Measurements from ENCODE around the gene TMC4.
"Not testable (repeated sequence)": the region's sequence is repeated elsewhere in the genome, so short reads cannot be mapped to it uniquely, and the experiment has no call there.

TMC4 gene

GRCh38 chr19:54172471-54173358 is at the start of gene TMC4:
TMC4 (minus strand) TSS chr19:54173160; CDS start chr19:54173117, 43 bp downstream.
- TF ChIP-seq CTCF (IDR thresholded peaks at IDR 0.05; ENCODE audit: low read depth, low read length) = no peak
- Histone ChIP-seq H3K36me3 (peaks cover 7% of the 10 kb centered on the region), H3K9me3 (ENCODE audit: severe bottlenecking) (no peaks in the 10 kb centered on the region), H3K27me3 (ENCODE audit: insufficient read depth, low read depth, severe bottlenecking) (no peaks in the 10 kb centered on the region), H3K27ac (no peak within 1 kb of the TSS), H3K4me3 (ENCODE audit: low read depth, low read length) (no peak within 1 kb of the TSS)
- peak; percentile 40 for DNase-seq

- H3K27me3 ChIP-seq (ENCODE audit: insufficient read depth, low read depth, severe bottlenecking); H3K9me3 ChIP-seq (ENCODE audit: severe bottlenecking); H3K36me3 ChIP-seq; H3K27ac ChIP-seq; H3K4me3 ChIP-seq (ENCODE audit: low read depth, low read length); DNase-seq: not testable (repeated sequence)
Observed at GRCh38 chr19:54221947-54222346, 49.0 kb upstream of the TMC4 start.

DNA sequence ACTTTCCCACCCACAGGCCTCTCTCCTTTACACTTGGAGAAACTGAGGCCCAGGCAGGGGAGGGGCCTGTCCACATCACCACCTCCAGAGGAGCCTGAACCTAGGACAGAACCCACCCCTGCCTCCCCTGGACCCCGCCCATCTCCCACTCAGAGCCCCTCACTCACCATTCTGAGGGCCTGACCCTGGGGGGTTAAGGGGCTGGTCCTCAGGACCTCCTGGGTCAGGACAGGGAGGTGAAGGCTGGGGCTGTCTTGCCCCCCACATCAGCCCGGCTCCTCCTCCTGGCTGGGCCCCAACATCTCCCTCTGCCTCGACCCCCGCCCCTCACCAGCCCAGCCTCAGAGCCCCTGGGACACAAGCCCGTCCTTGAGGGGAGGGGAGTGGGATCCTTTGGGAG is 46.7 kb upstream of the TMC4 start:
- not testable (repeated sequence) for H3K27ac ChIP-seq; H3K27me3 ChIP-seq (ENCODE audit: insufficient read depth, low read depth, severe bottlenecking); DNase-seq; H3K4me3 ChIP-seq (ENCODE audit: low read depth, low read length); H3K9me3 ChIP-seq (ENCODE audit: severe bottlenecking); H3K36me3 ChIP-seq

DNA sequence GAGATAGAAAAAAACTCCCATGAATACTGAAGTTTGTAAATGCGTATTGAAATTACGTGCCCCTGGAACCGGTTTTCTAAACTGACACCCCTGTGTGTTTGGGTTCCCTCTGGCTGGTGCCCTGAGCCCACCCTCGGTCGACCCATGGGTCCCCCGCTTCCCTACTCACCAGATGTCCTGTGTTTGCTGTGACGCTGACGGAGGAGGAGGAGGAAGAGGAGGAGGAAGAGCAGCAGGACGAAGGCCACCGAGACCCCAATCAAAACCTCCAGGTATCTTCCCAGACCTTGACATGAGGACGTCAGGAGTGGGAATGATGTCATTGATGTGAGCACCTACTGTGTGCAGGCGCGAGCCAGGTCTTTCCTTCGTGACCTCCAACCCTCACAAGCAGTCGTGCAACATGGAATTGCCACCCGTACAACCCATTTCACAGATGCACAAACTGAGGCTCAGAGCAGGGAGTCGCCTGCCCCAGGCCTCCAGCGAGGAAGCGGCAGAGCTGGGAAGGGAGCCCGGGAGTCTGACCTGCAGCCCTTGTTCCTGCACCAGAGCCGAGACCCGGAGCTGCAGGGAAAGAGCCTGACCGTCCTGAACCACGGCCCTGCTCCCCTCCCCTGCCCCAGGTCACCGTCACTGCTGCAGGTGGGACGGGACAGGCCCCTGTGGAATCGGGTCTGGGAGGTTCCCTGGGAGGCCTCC is 46.2 kb upstream of the TMC4 start:
- no peak overlapping the region for H3K4me3 ChIP-seq (ENCODE audit: low read depth, low read length)
- no peaks in the 10 kb centered on the region for H3K36me3 ChIP-seq
- DNase-seq = no peak
- no peaks in the 10 kb centered on the region for H3K9me3 ChIP-seq (ENCODE audit: severe bottlenecking)
- no peaks in the 10 kb centered on the region for H3K27me3 ChIP-seq (ENCODE audit: insufficient read depth, low read depth, severe bottlenecking)
- H3K27ac ChIP-seq = no peak overlapping the region
- no peak for TF ChIP-seq CTCF (IDR thresholded peaks at IDR 0.05; ENCODE audit: low read depth, low read length)

- H3K36me3 ChIP-seq = no peaks in the 10 kb centered on the region
- no peak overlapping the region for H3K27ac ChIP-seq
- H3K9me3 ChIP-seq (ENCODE audit: severe bottlenecking) = no peaks in the 10 kb centered on the region
- H3K4me3 ChIP-seq (ENCODE audit: low read depth, low read length) = no peak overlapping the region
- H3K27me3 ChIP-seq (ENCODE audit: insufficient read depth, low read depth, severe bottlenecking) = no peaks in the 10 kb centered on the region
- no peak for DNase-seq
- TF ChIP-seq CTCF (IDR thresholded peaks at IDR 0.05; ENCODE audit: low read depth, low read length) = no peak
Observed at GRCh38 chr19:54218259-54218658, 45.3 kb upstream of the TMC4 start.

GRCh38 chr19:54217517-54218247 is 44.7 kb upstream of the TMC4 start:
- DNase-seq = not testable (repeated sequence)

GRCh38 chr19:54216869-54217268 is 43.9 kb upstream of the TMC4 start:
- H3K36me3 ChIP-seq = no peaks in the 10 kb centered on the region
- no peak for DNase-seq
- H3K27ac ChIP-seq = no peak overlapping the region
- H3K4me3 ChIP-seq (ENCODE audit: low read depth, low read length) = no peak overlapping the region
- no peak for TF ChIP-seq CTCF (IDR thresholded peaks at IDR 0.05; ENCODE audit: low read depth, low read length)
- H3K27me3 ChIP-seq (ENCODE audit: insufficient read depth, low read depth, severe bottlenecking) = no peaks in the 10 kb centered on the region
- no peaks in the 10 kb centered on the region for H3K9me3 ChIP-seq (ENCODE audit: severe bottlenecking)

More at GRCh38 chr19:54217517-54218247, 44.7 kb upstream of the TMC4 start:
- H3K9me3 ChIP-seq (ENCODE audit: severe bottlenecking); H3K4me3 ChIP-seq (ENCODE audit: low read depth, low read length); H3K36me3 ChIP-seq; H3K27me3 ChIP-seq (ENCODE audit: insufficient read depth, low read depth, severe bottlenecking); H3K27ac ChIP-seq: not testable (repeated sequence)

GRCh38 chr19:54214734-54215133 is 41.8 kb upstream of the TMC4 start:
- H3K27ac ChIP-seq; H3K27me3 ChIP-seq (ENCODE audit: insufficient read depth, low read depth, severe bottlenecking); H3K36me3 ChIP-seq; H3K4me3 ChIP-seq (ENCODE audit: low read depth, low read length); DNase-seq; H3K9me3 ChIP-seq (ENCODE audit: severe bottlenecking): not testable (repeated sequence)

DNA sequence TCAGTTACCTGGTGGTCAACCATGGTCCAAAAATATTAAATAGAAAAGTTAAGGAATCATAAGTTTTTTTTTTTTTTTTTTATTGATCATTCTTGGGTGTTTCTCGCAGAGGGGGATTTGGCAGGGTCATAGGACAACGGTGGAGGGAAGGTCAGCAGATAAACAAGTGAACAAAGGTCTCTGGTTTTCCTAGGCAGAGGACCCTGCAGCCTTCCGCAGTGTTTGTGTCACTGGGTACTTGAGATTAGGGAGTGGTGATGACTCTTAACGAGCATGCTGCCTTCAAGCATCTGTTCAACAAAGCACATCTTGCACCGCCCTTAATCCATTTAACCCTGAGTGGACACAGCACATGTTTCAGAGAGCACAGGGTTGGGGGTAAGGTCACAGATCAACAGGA is 41.3 kb upstream of the TMC4 start:
- not testable (repeated sequence) for H3K36me3 ChIP-seq; DNase-seq; H3K9me3 ChIP-seq (ENCODE audit: severe bottlenecking); H3K27ac ChIP-seq; H3K27me3 ChIP-seq (ENCODE audit: insufficient read depth, low read depth, severe bottlenecking); H3K4me3 ChIP-seq (ENCODE audit: low read depth, low read length)
